ENCODE data around the gene TECRL. TPM values are rescaled to one million over a fixed set of nuclear protein-coding genes. Genes with fewer than 3 reads are reported as not detected.

The TECRL gene
- total RNA-seq: not detected in 2 replicates

GRCh38 chr4:64409300-64409699 is at the start of gene TECRL:
Gene TECRL, minus strand, starts transcription at chr4:64409450. Its CDS starts 99 bp downstream, at chr4:64409351.

